GM19328 (cell line): ENCODE measurements around the gene TRIM56.
"Not testable (repeated sequence)": the region's sequence is repeated elsewhere in the genome, so short reads cannot be mapped to it uniquely, and the experiment has no call there.

Experiments used
- ATAC-seq: cut with Tn5 transposase; IDR thresholded peaks from one replicate; pipeline ENCODE4 v1.9.1; 2021; ENCODE audit warnings: mild to moderate bottlenecking, moderate library complexity; ENCODE audit not compliant: unreplicated experiment

TRIM56 gene

DNA sequence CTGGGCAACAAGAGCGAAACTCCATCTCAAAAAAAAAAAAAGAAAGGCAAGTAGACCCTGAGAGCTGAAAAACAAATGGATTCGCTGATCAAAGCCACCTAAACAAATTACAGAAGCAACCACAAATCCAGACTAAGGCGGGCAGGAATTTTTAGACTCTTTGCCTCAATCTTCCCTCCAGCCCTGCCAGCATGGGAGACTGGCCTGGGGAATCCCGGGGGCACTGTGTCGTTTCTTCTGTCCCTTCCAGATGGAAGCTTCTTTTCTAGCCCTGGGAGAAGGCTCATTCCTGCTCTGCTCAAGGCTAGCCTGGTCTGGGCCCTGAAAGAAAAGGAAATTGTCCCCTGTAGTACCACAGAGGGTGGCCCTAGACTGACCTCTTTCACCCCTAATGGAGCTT lies 26.0 kb downstream of the TRIM56 start:
- ATAC-seq, result no peak

GRCh38 chr7:101112233-101112632 lies 27.0 kb downstream of the TRIM56 start:
- no peak for ATAC-seq

DNA sequence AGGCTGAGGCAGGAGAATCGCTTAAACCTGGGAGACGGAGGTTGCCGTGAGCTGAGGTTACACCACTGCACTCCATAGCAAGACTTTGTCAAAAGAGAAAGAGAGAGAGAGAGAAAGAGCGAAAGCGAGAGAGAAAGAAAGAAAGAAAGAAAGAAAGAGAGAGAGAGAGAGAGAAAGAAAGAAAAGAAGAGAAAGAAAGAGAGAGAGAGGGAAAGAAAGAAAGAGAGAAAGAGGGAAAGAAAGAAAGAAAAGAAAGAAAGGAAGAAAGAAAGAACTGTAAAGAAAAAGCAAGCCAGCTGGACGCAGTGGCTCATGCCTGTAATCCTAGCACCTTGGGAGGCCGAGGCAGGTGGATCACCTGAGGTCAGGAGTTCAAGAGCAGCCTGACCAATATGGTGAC lies 27.9 kb downstream of the TRIM56 start:
- ATAC-seq, result not testable (repeated sequence)

- no peak for ATAC-seq
Measured at GRCh38 chr7:101113836-101114235, 28.6 kb downstream of the TRIM56 start.

DNA sequence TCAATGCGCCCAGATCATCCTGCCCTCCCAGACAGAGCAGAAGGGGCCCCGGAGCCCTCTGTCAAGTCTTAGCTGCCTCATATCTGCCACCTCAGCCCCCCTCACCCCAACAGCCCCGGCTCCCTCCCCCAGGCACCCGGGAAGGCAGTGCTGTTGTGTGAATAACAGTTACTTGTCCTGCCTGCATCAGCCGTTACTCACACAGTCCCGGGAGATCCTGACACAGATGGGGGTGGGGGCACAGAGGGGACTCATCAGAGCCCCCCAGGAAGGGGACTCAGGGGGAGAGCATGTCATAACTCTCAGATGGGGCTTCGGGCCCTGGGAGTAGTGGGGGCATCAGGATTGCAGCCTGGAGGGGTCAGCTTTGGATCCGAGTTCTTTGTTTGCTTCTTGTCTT lies 29.2 kb downstream of the TRIM56 start:
- no peak for ATAC-seq

GRCh38 chr7:101115215-101115614 lies 29.9 kb downstream of the TRIM56 start:
- no peak for ATAC-seq

GRCh38 chr7:101116898-101117297 lies 31.6 kb downstream of the TRIM56 start:
- no peak for ATAC-seq

GRCh38 chr7:101118856-101119255 lies 33.6 kb downstream of the TRIM56 start:
- no peak for ATAC-seq

DNA sequence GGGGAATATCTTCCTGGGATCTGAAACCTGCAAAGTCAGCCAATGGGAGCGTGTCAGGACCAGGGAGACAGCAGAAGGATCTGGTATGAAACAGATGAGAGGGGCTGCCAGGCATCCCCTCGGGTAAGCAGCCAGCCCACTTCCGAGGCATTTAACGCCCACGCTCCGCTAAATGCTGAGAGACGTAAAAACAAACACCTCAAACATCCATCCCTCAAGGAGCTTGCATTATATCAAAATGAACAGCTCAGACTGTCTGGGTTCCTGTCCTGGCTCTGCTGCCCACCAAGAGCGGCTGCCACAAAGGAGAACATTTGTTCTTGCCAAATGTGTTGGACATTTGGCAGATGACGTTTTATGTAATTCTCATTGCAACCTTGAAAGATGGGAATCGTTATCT lies 34.6 kb downstream of the TRIM56 start:
- no peak for ATAC-seq

DNA sequence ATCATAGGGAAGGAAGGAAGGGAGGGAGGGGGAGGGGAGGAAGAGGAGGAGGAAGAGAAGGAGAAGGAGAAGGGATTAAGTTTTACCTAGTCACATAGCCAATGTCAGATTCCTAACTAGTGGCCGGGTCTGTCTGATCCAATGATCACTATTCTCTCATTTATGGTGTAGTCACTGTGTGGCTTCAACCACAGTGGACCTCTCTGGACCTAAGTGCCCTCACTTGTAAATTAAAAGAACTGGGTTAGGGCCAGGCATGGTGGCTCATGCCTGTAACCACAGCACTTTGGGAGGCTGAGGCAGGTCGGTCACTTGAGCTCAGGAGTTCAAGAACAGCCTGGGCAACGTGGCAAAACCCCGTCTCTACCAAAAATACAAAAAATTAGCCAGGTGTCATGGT lies 35.0 kb downstream of the TRIM56 start:
- no peak for ATAC-seq

DNA sequence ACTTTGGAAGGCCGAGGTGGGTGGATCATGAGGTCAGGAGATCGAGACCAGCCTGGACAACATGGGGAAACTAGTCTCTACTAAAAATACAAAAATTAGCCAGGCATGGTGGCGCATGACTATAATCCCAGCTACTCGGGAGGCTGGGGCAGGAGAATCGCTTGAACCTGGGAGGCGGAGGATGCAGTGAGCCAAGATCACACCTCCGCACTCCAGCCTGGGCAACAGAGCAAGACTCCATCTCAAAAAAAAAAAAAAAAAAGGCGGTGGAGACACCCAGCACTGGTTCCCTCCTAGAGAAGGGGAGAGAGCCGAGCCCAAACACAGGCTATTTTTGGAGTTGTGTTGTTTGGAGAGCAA lies 36.3 kb downstream of the TRIM56 start:
- not testable (repeated sequence) for ATAC-seq

DNA sequence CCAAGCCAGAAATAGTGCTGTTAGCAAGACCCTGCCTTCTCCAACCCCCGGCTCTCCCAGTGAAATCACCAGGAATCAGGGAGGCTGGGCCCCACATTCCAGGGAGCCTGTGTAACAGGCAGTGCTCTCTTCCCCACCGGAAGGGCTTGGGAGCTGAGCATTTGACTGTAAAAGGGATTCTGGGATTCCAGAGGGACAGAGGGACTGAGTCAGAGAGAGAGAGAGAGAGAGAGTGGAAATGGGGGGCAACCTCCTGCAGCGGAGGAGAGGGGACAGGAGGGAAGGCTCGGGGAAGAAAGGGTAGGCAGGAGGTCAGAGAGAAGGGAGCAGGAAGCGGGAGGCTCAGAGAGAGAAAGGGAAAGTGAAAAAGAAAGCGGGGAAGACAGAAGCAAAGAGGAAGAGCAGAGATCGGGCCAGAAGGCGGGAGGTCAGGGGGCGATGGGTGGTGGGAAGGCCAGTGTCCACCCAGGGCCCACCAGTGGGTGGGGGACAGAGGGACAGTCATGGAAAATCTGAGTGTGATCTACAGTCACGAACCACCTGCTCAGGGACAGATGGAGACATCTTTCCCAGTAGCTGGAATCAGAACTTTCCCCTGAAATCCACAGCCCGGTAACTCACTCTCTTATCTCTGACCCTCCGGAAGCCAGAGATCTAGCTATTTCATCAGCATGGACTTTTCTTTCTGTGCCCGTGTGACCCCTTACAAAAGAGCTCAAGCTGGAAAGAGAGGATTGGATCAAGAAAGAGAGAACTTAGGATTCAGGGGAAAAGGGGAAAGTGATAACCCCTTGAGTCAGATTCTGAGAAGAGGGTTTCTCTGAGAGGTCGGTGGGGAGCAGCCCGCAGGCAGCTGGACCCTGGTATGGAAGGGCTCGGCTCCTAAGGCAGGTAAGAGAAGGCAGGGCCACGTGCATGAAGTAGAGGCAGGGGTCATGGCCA lies 37.0 kb downstream of the TRIM56 start:
- no peak for ATAC-seq

DNA sequence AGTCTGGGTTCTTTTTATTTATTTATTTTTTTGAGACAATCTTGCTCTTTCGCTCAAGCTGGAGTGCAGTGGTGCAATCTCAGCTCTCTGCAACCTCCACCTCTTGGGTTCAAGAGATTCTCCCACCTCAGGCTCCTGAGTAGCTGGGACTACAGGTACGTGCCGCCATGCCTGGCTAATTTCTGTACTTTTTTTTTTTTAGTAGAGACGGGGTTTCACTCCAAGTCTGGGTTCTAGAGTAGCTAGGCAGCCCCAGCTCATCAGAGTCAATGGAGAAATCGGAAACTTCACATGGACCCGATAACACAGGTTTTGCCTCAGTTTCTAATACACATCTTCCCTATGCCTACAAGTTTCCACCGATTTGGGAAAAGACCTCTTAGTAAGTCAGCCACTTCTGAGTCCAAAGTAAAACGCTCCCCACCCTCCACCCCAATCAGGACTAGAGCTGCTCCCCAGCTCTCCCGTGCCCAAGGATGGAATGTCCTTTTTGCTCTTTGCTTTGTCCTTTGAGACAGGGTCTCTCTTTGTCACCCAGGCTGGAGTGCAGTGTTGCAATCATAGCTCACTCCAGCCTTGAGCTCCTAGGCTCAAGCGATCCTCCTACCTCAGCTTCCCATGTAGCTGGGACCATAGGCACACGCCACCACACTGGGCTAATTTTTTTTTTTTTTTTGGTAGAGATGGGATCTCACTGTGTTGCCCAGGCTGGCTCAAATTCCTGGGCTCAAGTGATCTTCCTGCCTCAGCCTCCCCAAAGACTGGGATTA lies 37.8 kb downstream of the TRIM56 start:
- ATAC-seq, result no peak

GRCh38 chr7:101123703-101124068 lies 38.4 kb downstream of the TRIM56 start:
- ATAC-seq, result no peak

- ATAC-seq, result no peak
Measured at GRCh38 chr7:101124376-101125056, 39.2 kb downstream of the TRIM56 start.

DNA sequence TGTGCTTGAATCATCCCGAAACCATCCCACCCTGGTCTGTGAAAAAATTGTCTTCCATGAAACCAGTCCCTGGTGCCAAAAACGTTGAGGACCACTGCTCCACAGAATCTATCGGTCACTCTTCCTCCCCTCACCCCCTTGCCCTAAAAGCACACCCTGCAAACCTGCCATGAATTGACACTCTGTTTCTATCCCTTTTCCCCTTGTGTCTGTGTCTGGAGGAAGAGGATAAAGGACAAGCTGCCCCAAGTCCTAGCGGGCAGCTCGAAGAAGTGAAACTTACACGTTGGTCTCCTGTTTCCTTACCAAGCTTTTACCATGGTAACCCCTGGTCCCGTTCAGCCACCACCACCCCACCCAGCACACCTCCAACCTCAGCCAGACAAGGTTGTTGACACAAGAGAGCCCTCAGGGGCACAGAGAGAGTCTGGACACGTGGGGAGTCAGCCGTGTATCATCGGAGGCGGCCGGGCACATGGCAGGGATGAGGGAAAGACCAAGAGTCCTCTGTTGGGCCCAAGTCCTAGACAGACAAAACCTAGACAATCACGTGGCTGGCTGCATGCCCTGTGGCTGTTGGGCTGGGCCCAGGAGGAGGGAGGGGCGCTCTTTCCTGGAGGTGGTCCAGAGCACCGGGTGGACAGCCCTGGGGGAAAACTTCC lies 40.8 kb downstream of the TRIM56 start:
- no peak for ATAC-seq

DNA sequence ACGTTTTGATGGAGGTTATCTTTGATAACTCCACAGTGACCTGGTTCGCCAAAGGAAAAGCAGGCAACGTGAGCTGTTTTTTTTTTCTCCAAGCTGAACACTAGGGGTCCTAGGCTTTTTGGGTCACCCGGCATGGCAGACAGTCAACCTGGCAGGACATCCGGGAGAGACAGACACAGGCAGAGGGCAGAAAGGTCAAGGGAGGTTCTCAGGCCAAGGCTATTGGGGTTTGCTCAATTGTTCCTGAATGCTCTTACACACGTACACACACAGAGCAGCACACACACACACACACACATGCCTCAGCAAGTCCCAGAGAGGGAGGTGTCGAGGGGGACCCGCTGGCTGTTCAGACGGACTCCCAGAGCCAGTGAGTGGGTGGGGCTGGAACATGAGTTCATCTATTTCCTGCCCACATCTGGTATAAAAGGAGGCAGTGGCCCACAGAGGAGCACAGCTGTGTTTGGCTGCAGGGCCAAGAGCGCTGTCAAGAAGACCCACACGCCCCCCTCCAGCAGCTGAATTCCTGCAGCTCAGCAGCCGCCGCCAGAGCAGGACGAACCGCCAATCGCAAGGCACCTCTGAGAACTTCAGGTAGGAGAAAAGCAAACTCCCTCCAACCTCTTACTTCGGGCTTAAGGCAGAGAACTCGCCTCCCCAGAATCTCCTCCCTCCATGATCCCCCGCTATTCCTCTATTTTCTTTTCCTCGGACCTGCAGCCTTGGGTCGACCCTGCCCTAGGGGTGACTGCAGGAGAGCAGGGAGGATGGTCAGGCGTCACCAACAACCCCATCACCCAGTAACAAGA lies 41.6 kb downstream of the TRIM56 start, which contains the start of gene SERPINE1:
Gene SERPINE1, plus strand, starts transcription at position 454 of the 809 bp plus-strand sequence. CDS start 1,290 bp downstream, outside the sequence.
- ATAC-seq, result no peak

DNA sequence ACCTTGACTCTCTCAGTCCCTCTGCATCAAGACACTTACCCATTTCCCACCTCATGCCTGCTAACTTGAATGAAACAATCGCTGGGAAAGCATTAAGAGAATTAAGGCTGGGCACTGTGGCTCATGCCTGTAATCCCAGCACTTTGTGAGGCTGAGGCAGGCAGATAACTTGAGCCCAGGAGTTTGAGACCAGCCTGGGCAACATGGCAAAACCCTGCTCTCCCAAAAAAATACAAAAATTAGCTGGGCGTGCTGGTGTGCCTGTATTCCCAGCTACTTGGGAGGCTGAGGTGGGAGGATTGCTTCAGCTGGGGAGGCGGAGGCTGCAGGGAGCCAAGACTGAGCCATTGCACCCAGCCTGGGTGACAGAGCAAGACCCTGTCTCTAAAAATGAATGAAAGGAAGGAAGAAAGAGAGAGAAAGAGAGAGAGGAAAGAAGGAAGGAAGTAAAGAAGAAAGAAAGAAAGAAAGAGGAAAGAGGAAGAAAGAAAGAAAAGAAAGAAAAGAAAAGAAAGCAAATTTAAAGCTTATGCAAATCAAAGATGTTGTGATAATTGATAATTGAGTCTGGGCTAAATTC lies 42.3 kb downstream of the TRIM56 start:
- ATAC-seq, result no peak

DNA sequence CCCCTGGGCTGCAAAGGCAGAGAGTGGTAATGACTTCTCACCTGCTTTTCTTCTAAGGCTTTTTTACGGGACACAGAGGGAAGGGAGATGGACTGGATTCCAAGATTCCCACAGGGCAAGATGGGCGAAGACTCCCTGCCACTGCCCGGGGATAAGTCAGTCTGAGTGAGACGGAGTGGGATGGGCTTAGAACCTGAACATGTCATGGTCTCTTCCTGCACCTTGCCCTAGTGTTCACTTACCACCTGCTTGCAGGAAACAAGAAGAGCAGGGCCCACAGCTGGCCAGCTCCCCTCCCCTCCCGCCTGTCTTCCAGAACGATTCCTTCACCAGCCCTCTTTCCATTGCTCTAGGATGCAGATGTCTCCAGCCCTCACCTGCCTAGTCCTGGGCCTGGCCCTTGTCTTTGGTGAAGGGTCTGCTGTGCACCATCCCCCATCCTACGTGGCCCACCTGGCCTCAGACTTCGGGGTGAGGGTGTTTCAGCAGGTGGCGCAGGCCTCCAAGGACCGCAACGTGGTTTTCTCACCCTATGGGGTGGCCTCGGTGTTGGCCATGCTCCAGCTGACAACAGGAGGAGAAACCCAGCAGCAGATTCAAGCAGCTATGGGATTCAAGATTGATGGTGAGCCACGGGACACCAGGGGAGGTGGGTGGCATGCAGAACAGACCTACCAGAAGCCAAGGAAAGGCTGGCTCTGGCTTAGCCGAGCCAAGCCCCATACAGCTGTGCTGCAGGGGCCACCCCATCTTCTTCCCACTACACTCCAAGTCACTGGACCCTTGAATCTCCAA lies 43.0 kb downstream of the TRIM56 start:
- ATAC-seq, result no peak
